Naive B cell (primary cell): ENCODE measurements around the gene PDE6G. TPM values are rescaled to one million over a fixed set of nuclear protein-coding genes. Genes with fewer than 3 reads are reported as not detected.
A peak's percentile ranks its signal among the peaks of the same experiment; 100 is the strongest.

Experiments
- ATAC-seq, 2 donors: fragments of 150-1000 bp; cut with Tn5 transposase; 2 replicates each; pipeline ENCODE4 v1.10.0; 2021; ENCODE audit warnings: low read depth in 2 of 2, mild to moderate bottlenecking in 2 of 2, moderate library complexity in 2 of 2
- DNase-seq: peaks from one replicate; pipeline ENCODE4 v3.0.0; 2022
- H3K27ac Mint-ChIP-seq, 6 donors: one replicate each; pipeline ENCODE4 v1.8.0; 2020 to 2022; ENCODE audit warnings: mild to moderate bottlenecking in 6 of 6, mixed read lengths in 6 of 6, moderate library complexity in 5 of 6, inconsistent platforms in 2 of 6
- H3K27me3 Mint-ChIP-seq, 3 donors: one replicate each; pipeline ENCODE4 v1.8.0; 2021 to 2022; ENCODE audit warnings: mixed read lengths in 3 of 3, mild to moderate bottlenecking in 1 of 3
- H3K36me3 Mint-ChIP-seq, 2 donors: one replicate each; pipeline ENCODE4 v1.8.0; 2020 to 2022; ENCODE audit warnings: mixed read lengths in 2 of 2, inconsistent platforms in 1 of 2, mild to moderate bottlenecking in 1 of 2
- H3K4me1 Mint-ChIP-seq, 3 donors: one replicate each; pipeline ENCODE4 v1.8.0; 2020 to 2022; ENCODE audit warnings: mixed read lengths in 3 of 3, inconsistent platforms in 1 of 3, mild to moderate bottlenecking in 1 of 3, moderate library complexity in 1 of 3
- H3K4me3 Mint-ChIP-seq, 8 donors: one replicate each; pipeline ENCODE4 v1.8.0; 2020 to 2022; ENCODE audit warnings: mild to moderate bottlenecking in 8 of 8, mixed read lengths in 8 of 8, moderate library complexity in 8 of 8, inconsistent platforms in 2 of 8
- H3K9me3 Mint-ChIP-seq, 7 donors: one replicate each; pipeline ENCODE4 v1.8.0; 2020 to 2022; ENCODE audit warnings: mixed read lengths in 7 of 7, mild to moderate bottlenecking in 5 of 7, inconsistent platforms in 2 of 7, moderate library complexity in 1 of 7
- polyA plus RNA-seq, 6 donors: library from polyadenylated mRNA; unstranded; fragments of 300-500 nt; fragmentation: Illumina TruSeq; gene quantifications; one replicate each; pipeline ENCODE4 v1.2.3, GENCODE V29; 2021; ENCODE audit warnings: low read depth in 6 of 6

PDE6G gene
- polyA plus RNA-seq: 10 to 100 TPM in 1 of 6 donors, 1 to 10 TPM in 5; 2.1 to 16.1 (median 5.1) TPM

- H3K4me1 Mint-ChIP-seq: peaks cover 11 to 21% (median 13%) of the 10 kb centered on the region in 3 donors
- H3K27me3 Mint-ChIP-seq: peaks cover 0 to 13% (median 8%) of the 10 kb centered on the region in 3 donors
- H3K36me3 Mint-ChIP-seq: no peaks in the 10 kb centered on the region
- peak within 1 kb of the TSS in 1 of 6 donors; percentile 20 for H3K27ac Mint-ChIP-seq
- DNase-seq (no peak), ATAC-seq (no peak)
- H3K9me3 Mint-ChIP-seq: no peaks in the 10 kb centered on the region
- peak within 1 kb of the TSS in 1 of 8 donors; percentile 41 for H3K4me3 Mint-ChIP-seq
Measured at GRCh38 chr17:81656118-81656743, at the start of gene PDE6G. Gene PDE6G (minus strand): TSS chr17:81656542. CDS start chr17:81653305, 3,237 bp downstream.

GRCh38 chr17:81705518-81706231 lies 49.3 kb upstream of the PDE6G start:
- peaks cover 19 to 39% (median 26%) of the 10 kb centered on the region in 3 donors for H3K4me1 Mint-ChIP-seq
- H3K4me3 Mint-ChIP-seq: peak overlapping the region in 4 of 8 donors; percentile 32 to 90 (median 59)
- H3K27me3 Mint-ChIP-seq: no peaks in the 10 kb centered on the region
- peak overlapping the region in 3 of 6 donors; percentile 32 to 76 (median 65) for H3K27ac Mint-ChIP-seq
- no peak for DNase-seq
- H3K9me3 Mint-ChIP-seq: no peaks in the 10 kb centered on the region
- H3K36me3 Mint-ChIP-seq: peaks cover 0 to 6% of the 10 kb centered on the region in 2 donors
- no peak for ATAC-seq

GRCh38 chr17:81703747-81704654 lies 47.7 kb upstream of the PDE6G start:
- Mint-ChIP-seq H3K36me3 (peaks cover 0 to 6% of the 10 kb centered on the region in 2 donors), H3K27me3 (no peaks in the 10 kb centered on the region), H3K4me1 (peaks cover 21 to 35% (median 24%) of the 10 kb centered on the region in 3 donors), H3K27ac (peak overlapping the region in 5 of 6 donors; percentile 75 to 94 (median 82)), H3K4me3 (peak overlapping the region; percentile 75 to 94 (median 89)), H3K9me3 (no peaks in the 10 kb centered on the region)
- DNase-seq: no peak
- ATAC-seq: no peak

- H3K9me3 Mint-ChIP-seq: no peaks in the 10 kb centered on the region
- ATAC-seq (peak; percentile 95 to 96), DNase-seq (peak; percentile 86)
- no peaks in the 10 kb centered on the region for H3K27me3 Mint-ChIP-seq
- peak within 1 kb of the TSS; percentile 93 to 97 (median 94) for H3K27ac Mint-ChIP-seq
- peak within 1 kb of the TSS; percentile 88 to 96 (median 92) for H3K4me3 Mint-ChIP-seq
- H3K4me1 Mint-ChIP-seq: peaks cover 21 to 37% (median 24%) of the 10 kb centered on the region in 3 donors
- peaks cover 0 to 6% of the 10 kb centered on the region in 2 donors for H3K36me3 Mint-ChIP-seq
Measured at GRCh38 chr17:81702934-81703746, 46.8 kb upstream of the PDE6G start, which contains the start of gene MRPL12. Gene MRPL12 (plus strand): TSS chr17:81703367. CDS start chr17:81703502, 135 bp downstream.

- H3K27ac Mint-ChIP-seq: peak overlapping the region in 5 of 6 donors; percentile 71 to 97 (median 77)
- no peaks in the 10 kb centered on the region for H3K27me3 Mint-ChIP-seq
- peak overlapping the region; percentile 20 to 94 (median 90) for H3K4me3 Mint-ChIP-seq
- no peaks in the 10 kb centered on the region for H3K9me3 Mint-ChIP-seq
- ATAC-seq (no peak), DNase-seq (no peak)
- H3K4me1 Mint-ChIP-seq: peaks cover 20 to 37% (median 24%) of the 10 kb centered on the region in 3 donors
- peaks cover 0 to 4% of the 10 kb centered on the region in 2 donors for H3K36me3 Mint-ChIP-seq
Measured at GRCh38 chr17:81701288-81702071, 45.1 kb upstream of the PDE6G start.

- H3K9me3 Mint-ChIP-seq: no peaks in the 10 kb centered on the region
- ATAC-seq: no peak
- H3K27me3 Mint-ChIP-seq: no peaks in the 10 kb centered on the region
- DNase-seq: no peak
- H3K27ac Mint-ChIP-seq: peak overlapping the region in 3 of 6 donors; percentile 47 to 80 (median 74)
- H3K4me3 Mint-ChIP-seq: peak overlapping the region in 3 of 8 donors; percentile 16 to 61 (median 58)
- peaks cover 17 to 33% (median 21%) of the 10 kb centered on the region in 3 donors for H3K4me1 Mint-ChIP-seq
- no peaks in the 10 kb centered on the region for H3K36me3 Mint-ChIP-seq
Measured at GRCh38 chr17:81700353-81701287, 44.3 kb upstream of the PDE6G start.

GRCh38 chr17:81697261-81698044 lies 41.1 kb upstream of the PDE6G start:
- ATAC-seq (no peak), DNase-seq (no peak)
- no peak overlapping the region for H3K4me3 Mint-ChIP-seq
- H3K36me3 Mint-ChIP-seq: no peaks in the 10 kb centered on the region
- H3K27ac Mint-ChIP-seq: peak overlapping the region in 2 of 6 donors; percentile 77 to 78
- peaks cover 11 to 17% (median 12%) of the 10 kb centered on the region in 3 donors for H3K4me1 Mint-ChIP-seq
- H3K9me3 Mint-ChIP-seq: no peaks in the 10 kb centered on the region
- no peaks in the 10 kb centered on the region for H3K27me3 Mint-ChIP-seq

- ATAC-seq: no peak
- Mint-ChIP-seq H3K9me3 (no peaks in the 10 kb centered on the region), H3K27ac (no peak overlapping the region), H3K36me3 (no peaks in the 10 kb centered on the region), H3K4me1 (peaks cover under 1 to 10% (median 9%) of the 10 kb centered on the region in 3 donors), H3K27me3 (no peaks in the 10 kb centered on the region), H3K4me3 (no peak overlapping the region)
- no peak for DNase-seq
Measured at GRCh38 chr17:81696218-81696941, 40.0 kb upstream of the PDE6G start.

- Mint-ChIP-seq H3K36me3 (no peaks in the 10 kb centered on the region), H3K4me3 (no peak overlapping the region), H3K9me3 (no peaks in the 10 kb centered on the region), H3K4me1 (peaks cover 5% of the 10 kb centered on the region in 3 donors), H3K27ac (no peak overlapping the region), H3K27me3 (no peaks in the 10 kb centered on the region)
- DNase-seq (no peak), ATAC-seq (no peak)
Measured at GRCh38 chr17:81695801-81696200, 39.5 kb upstream of the PDE6G start.

DNA sequence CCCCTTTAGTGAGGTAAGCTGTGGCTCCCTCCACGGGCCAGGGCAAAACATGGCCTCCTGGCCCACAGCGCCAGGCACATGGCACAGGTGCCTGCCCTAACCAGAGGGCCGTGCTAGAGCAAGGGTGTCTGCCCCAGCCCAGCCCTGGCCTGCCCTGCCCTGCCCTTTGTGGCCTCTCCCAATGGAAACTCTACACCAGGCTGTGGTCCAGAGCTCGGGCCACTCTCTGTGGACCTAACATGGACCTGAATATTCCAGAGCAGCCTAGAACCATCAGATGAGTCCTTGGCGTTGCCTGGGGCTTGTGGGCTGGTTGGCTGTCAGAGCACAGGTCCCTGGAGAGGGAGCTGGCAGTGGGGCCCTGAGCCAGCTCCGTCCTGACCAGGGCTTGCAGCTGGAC lies 38.9 kb upstream of the PDE6G start:
- no peak for ATAC-seq
- peak overlapping the region in 1 of 8 donors; percentile 33 for H3K4me3 Mint-ChIP-seq
- H3K27ac Mint-ChIP-seq: peak overlapping the region in 2 of 6 donors; percentile 33 to 34
- no peak for DNase-seq
- H3K9me3 Mint-ChIP-seq: no peaks in the 10 kb centered on the region
- peaks cover under 1 to 5% (median 3%) of the 10 kb centered on the region in 3 donors for H3K4me1 Mint-ChIP-seq
- no peaks in the 10 kb centered on the region for H3K27me3 Mint-ChIP-seq
- H3K36me3 Mint-ChIP-seq: no peaks in the 10 kb centered on the region
